NCI-H2227 (cell line): Measurements from ENCODE around the gene FLRT1.

ENCODE experiments used
- DNase-seq: peaks from one replicate; lab custom pipeline; 2025; ENCODE audit not compliant: unreplicated experiment; lab: John Stamatoyannopoulos, UW

The FLRT1 gene

DNA sequence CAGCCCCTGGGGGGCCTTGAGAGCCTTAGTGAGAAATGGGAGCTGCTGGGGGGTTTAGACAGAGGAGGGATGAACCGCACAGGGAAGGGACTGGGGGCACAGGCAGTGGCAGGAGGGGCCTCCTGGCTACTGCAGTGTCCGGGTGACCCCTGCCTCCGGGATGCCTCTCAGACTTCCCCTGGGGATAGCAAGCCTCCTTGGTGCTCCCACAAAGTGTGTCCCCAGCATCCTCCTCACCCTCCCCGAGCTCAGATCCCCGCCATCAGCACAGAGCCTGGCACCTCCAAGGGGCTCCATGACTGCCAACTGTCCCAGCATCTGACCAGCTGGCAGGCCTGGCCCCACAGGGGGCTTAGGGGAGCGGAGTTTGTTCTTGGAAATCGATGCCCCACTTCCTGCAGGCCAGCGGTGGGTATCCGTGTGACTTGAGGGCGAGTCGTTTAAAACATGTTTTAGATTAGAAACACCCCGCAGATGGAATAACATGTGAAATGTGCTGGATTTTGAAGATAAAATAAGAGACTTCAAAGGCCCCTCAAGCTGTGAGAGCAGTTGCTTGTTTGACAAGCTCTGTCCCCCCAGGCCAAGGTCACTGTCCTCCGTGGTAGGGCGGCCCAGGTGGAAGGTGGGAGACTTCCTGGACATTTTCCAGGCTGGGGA, 13.5 kb upstream of the FLRT1 start:
- DNase-seq, result no peak

- no peak for DNase-seq
Observed at GRCh38 chr11:64023712-64024710, 11.7 kb upstream of the FLRT1 start.

- peak; percentile 28 for DNase-seq
Observed at GRCh38 chr11:64025205-64025604, 10.5 kb upstream of the FLRT1 start.

- DNase-seq, result no peak
Observed at GRCh38 chr11:64026575-64027205, 9.0 kb upstream of the FLRT1 start.

GRCh38 chr11:64027651-64028397, 7.9 kb upstream of the FLRT1 start:
- peak; percentile 51 for DNase-seq

- peak; percentile 89 for DNase-seq
Observed at GRCh38 chr11:64028398-64029115, 7.2 kb upstream of the FLRT1 start.

DNA sequence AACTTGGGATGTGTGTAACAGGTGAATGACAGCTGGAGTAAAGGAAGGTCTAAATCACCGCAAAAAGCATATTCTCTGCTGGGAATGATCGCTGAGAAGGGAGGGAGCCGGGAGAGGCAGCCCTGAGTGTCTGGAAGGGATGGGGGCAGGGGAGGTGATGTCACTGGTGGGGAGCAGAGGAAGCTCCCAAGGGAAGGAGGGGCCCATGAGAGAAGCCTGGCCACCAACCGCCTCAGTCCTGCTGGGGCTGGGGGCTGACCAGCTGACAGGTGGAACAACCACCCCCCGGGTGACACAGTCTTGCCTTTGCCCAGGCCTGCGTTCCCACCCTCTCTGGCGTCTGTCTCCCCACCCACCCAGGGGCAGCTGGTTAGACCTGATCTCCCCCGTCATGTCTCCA, 6.0 kb upstream of the FLRT1 start:
- DNase-seq, result peak; percentile 26

DNA sequence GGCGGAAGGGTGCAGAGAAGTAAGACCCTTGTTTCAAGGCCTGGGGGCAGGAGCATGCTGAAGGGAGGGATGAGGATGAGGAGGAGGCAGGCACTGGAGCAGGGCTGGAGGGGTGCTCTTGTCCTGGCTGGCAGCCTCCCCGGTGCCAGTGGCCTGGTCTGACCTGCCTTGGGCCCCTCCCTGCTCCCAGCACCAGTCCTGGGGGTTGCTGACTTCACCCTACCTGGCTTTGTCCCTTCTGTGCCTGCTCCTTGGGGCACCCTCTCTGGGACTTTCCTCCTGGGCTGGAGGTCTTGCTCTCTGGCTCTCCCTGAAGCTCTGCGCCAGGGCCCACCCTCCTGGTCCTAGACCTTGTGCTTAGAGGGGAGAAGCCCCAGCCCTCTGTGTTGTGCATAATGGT, 4.7 kb upstream of the FLRT1 start:
- DNase-seq, result no peak

DNA sequence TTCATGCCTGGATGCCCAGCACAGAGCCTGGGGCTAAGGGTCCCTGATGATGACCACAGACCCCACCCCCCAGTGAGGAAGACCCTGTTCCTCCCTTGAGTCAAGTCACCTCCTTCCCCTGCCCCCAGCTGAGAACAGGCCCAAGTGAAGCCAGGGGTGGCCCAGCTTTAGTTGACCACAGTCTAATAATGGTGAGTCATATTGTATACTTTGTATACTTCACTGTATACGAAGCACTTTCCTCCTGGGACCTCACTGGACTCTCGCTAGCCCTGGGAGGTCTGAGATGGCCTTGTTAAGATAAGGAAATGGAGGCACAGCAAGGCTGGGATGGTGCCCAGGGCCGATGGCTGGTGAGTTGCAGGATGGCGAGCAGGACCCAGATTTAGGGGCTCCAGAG, 3.7 kb upstream of the FLRT1 start:
- no peak for DNase-seq

- no peak for DNase-seq
Observed at GRCh38 chr11:64034411-64034811, 1.3 kb upstream of the FLRT1 start.

DNA sequence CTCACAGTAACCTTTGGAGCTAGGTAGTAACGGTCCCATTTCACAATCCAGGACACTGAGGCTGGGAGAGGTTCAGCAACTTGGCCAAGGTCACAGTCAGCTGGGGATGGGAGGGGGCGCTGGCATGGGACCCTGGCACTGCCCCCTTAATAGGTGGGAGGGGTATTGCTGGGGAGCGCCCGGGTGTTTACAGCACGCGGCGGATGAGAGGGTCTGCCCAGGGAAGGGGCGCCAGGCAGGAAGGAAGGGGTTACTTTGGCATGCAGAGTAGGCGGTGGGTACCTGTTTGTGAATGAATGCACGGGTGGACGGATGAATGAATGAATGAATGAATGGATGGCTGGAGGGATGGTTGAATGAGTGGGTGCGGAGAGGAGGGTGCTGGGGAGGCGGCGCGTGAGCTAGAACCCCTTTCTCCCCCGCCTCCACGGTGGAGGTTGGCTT, 628 bp upstream of the FLRT1 start:
- no peak for DNase-seq

- peak; percentile 71 for DNase-seq
Observed at GRCh38 chr11:64036087-64037026, 626 bp downstream of the FLRT1 start.

GRCh38 chr11:64037027-64037634, 1.4 kb downstream of the FLRT1 start:
- peak; percentile 27 for DNase-seq

DNA sequence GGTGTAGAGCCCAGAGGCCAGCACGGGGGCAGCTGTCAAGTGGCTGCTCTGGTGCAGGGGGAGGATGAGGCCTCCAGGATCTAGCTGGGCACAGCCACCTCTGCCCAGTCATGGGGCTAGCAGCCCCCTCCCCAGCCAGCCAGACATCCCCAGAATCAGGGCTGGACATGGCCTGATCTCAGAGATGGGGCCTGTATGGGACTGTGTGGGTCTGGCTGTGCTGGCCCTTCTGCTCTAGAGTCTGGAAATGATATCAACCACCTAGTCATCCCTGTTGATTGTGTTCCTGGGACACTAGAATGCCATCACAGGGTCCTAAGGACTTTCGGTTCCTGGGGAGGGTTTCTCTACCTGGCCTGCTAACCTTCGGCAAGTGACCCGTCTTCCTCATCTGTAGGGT, 2.8 kb downstream of the FLRT1 start:
- DNase-seq, result no peak

GRCh38 chr11:64039012-64039665, 3.4 kb downstream of the FLRT1 start:
- DNase-seq, result no peak

DNA sequence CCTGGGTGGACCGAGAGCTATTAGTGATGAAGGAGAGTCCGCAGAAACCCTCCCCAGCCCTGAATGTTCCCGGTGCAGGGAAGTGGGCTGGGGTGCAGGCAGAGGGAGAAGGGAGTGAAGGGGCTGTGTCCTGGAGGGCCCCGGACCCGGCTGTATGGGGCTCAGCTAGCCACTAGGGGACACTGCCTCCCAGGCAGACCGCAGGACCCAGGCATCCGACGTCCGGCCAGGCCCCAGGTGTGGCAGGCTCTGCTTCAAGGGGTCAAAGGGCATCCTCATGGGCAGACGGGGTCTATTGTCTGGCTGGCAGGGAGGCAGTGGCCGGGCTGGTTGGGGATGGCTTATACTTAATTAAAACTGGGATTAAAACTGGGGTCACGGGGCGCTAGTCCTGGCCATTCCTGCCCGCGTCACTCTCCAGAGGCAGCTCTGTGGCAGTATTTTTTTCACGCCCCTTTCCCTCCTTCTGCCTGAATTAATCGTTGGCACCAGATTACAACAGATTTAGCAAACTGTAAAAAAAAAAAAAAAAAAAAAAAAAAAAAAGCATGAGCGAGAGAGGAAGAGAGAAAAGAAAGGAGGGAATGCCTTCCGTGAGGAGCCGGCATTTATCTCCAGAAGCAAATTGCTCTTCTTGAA, 5.1 kb downstream of the FLRT1 start:
- DNase-seq, result peak; percentile 62

- no peak for DNase-seq
Observed at GRCh38 chr11:64041846-64042245, 6.1 kb downstream of the FLRT1 start.

DNA sequence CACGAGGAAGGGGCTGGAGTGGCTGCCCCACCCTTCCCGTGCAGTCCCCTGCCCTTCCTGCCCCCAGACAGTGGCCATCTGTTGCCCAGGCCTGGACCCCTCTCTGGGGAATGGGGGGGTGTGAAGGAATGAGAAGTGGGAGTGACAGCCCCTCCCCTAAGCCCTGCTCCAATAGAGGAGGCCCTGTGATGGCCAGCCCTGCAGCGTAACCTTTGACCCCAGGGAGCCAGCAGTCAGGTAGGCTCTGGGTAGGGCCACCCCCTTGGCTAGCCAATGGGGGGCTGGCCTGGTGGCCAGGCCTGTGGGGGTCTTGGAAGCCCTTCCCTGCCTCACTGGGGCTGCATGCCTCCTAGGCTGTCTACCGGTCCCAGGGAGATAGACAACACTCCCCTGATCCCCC, 6.6 kb downstream of the FLRT1 start:
- DNase-seq, result no peak
